Measurements from ENCODE around the gene RAB30. TPM values are rescaled to one million over a fixed set of nuclear protein-coding genes. Genes with fewer than 3 reads are reported as not detected.

RAB30 gene
- total RNA-seq, 1 donor from 2014 or later = 12.3 TPM

DNA sequence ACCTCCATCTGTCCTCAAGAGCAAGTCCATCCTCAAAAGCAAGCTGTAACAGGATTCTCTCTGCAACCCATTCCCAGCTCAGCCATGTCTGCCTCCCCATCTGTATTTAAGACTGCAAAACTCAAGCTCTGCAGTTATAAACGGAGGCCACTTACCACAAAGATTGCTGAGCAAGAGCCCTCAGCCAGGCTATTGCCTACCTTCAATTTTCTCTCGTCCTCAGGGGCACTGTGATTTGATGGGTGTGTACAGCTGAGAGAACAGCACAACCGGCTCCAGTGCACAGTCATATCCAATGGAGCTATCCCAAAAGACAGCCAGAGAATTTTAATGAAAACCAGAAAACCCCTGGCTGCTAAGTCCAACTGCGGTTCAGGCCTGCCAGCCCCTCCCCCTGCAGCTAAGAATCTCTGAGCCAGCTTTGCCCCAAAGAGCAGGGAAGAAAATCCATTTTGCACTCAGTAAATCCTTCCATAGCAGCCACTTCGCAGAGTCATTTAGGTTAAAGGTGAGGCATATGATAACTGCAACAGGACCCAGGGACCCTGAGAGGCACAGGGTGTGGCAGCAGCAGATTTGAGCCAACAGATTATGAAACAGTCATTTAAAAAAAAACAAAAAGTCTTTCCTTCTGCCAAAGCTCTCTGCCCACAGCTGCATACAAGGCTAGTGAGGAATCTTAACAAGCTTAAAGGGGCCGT lies 37.6 kb downstream of the RAB30 start:
- peaks cover 2% of the 10 kb centered on the region for H3K36me3 Mint-ChIP-seq
- peaks cover 22% of the 10 kb centered on the region for H3K4me1 Mint-ChIP-seq
- TF ChIP-seq EZH2phosphoT487 (IDR thresholded peaks at IDR 0.05) = no peak
- no peak for TF ChIP-seq EZH2 (IDR thresholded peaks at IDR 0.05)
- peak overlapping the region; percentile 52 for H3K4me3 Mint-ChIP-seq
- Histone ChIP-seq H3K27ac (no peak overlapping the region), H3K4me2 (peak overlapping the region; percentile 44), H4K20me1 (ENCODE audit: low read depth) (no peaks in the 10 kb centered on the region), H3K36me3 (no peaks in the 10 kb centered on the region), H3K27me3 (no peaks in the 10 kb centered on the region), H3K4me3 (no peak overlapping the region), H3K79me2 (ENCODE audit: low read depth) (no peaks in the 10 kb centered on the region), H3K9ac (no peak overlapping the region), H2AFZ (replicated peaks) (peak overlapping the region; percentile 43), H3K4me1 (peaks cover 11% of the 10 kb centered on the region), H3F3A (ENCODE audit: low read depth) (no peaks in the 10 kb centered on the region), H3K9me3 (ENCODE audit: low read depth) (no peaks in the 10 kb centered on the region)
- H3K9me3 Mint-ChIP-seq = peaks cover 2% of the 10 kb centered on the region
- peaks cover 4% of the 10 kb centered on the region for H3K27me3 Mint-ChIP-seq (ENCODE audit: insufficient read depth, low read depth)
- H3K27ac Mint-ChIP-seq = peak overlapping the region; percentile 70
- DNase-seq (ENCODE audit: low spot score) = peak; percentile 35

DNA sequence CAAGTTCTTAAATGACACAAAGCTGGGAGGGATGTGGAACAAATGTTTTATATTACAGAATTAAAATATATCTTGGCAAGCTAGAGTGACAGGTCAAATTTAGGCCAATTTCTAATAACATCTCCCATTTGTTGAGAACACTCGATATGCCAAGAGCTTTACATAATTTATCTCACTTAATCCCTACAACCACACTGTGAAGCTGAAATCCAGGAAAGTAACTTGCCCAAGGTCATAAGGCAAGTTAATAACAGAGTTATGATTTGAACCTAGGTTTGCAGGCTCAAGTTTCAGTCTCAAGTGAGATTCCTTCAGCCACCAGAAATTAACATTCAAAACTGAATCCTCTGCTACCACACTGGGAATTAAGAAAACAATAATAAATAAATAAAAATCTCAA lies 38.3 kb downstream of the RAB30 start:
- no peaks in the 10 kb centered on the region for H3K9me3 ChIP-seq (ENCODE audit: low read depth)
- Mint-ChIP-seq H3K4me1 (peaks cover 22% of the 10 kb centered on the region), H3K36me3 (peaks cover 2% of the 10 kb centered on the region), H3K9me3 (peaks cover 2% of the 10 kb centered on the region), H3K27me3 (ENCODE audit: insufficient read depth, low read depth) (peaks cover 4% of the 10 kb centered on the region), H3K27ac (no peak overlapping the region), H3K4me3 (no peak overlapping the region)
- no peaks in the 10 kb centered on the region for H3K36me3 ChIP-seq
- no peak overlapping the region for H3K4me2 ChIP-seq
- no peak overlapping the region for H2AFZ ChIP-seq (replicated peaks)
- H3K27me3 ChIP-seq = no peaks in the 10 kb centered on the region
- no peak for DNase-seq (ENCODE audit: low spot score)
- H3K9ac ChIP-seq = no peak overlapping the region
- H3K79me2 ChIP-seq (ENCODE audit: low read depth) = no peaks in the 10 kb centered on the region
- no peaks in the 10 kb centered on the region for H4K20me1 ChIP-seq (ENCODE audit: low read depth)
- H3K4me3 ChIP-seq = no peak overlapping the region
- no peaks in the 10 kb centered on the region for H3F3A ChIP-seq (ENCODE audit: low read depth)
- TF ChIP-seq EZH2phosphoT487 (IDR thresholded peaks at IDR 0.05) (no peak), EZH2 (IDR thresholded peaks at IDR 0.05) (no peak)
- TF ChIP-seq, protein P1, sequence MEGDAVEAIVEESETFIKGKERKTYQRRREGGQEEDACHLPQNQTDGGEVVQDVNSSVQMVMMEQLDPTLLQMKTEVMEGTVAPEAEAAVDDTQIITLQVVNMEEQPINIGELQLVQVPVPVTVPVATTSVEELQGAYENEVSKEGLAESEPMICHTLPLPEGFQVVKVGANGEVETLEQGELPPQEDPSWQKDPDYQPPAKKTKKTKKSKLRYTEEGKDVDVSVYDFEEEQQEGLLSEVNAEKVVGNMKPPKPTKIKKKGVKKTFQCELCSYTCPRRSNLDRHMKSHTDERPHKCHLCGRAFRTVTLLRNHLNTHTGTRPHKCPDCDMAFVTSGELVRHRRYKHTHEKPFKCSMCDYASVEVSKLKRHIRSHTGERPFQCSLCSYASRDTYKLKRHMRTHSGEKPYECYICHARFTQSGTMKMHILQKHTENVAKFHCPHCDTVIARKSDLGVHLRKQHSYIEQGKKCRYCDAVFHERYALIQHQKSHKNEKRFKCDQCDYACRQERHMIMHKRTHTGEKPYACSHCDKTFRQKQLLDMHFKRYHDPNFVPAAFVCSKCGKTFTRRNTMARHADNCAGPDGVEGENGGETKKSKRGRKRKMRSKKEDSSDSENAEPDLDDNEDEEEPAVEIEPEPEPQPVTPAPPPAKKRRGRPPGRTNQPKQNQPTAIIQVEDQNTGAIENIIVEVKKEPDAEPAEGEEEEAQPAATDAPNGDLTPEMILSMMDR (IDR thresholded peaks at IDR 0.05) = no peak
- peaks cover 11% of the 10 kb centered on the region for H3K4me1 ChIP-seq
- H3K27ac ChIP-seq = no peak overlapping the region

DNA sequence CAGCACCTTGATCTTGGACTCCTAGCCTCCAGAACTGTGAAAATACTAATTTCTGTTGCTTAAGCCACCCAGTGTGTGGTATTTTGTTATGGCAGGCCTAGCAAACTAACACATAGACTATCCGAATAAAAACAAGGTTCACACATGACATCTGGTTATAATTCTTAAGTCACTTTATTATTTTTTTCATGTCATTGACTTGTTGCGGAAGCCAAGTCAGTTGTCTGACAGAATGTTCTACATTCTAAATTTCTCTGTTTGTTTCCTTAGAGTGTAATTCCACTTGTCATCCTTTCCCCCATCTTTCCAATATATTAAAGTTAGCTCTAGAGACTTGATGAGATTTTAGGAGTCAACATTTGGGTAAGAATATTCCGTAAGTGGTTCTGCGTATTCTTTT lies 40.6 kb downstream of the RAB30 start:
- peaks cover 3% of the 10 kb centered on the region for H3K27me3 Mint-ChIP-seq (ENCODE audit: insufficient read depth, low read depth)
- H3K4me1 ChIP-seq = peaks cover 11% of the 10 kb centered on the region
- no peak overlapping the region for H3K4me3 Mint-ChIP-seq

More for the DNA sequence above, 40.6 kb downstream of the RAB30 start:
- TF ChIP-seq EZH2 (IDR thresholded peaks at IDR 0.05) (no peak), EZH2phosphoT487 (IDR thresholded peaks at IDR 0.05) (no peak)
- TF ChIP-seq, protein P1 (IDR thresholded peaks at IDR 0.05) = no peak
- no peak overlapping the region for H2AFZ ChIP-seq (replicated peaks)
- no peaks in the 10 kb centered on the region for H3K36me3 ChIP-seq
- H3K4me2 ChIP-seq = no peak overlapping the region
- H4K20me1 ChIP-seq (ENCODE audit: low read depth) = no peaks in the 10 kb centered on the region
- H3K9me3 ChIP-seq (ENCODE audit: low read depth) = no peaks in the 10 kb centered on the region
- no peaks in the 10 kb centered on the region for H3K79me2 ChIP-seq (ENCODE audit: low read depth)
- Mint-ChIP-seq H3K27ac (no peak overlapping the region), H3K9me3 (peaks cover 2% of the 10 kb centered on the region), H3K4me1 (peaks cover 32% of the 10 kb centered on the region), H3K36me3 (peaks cover 2% of the 10 kb centered on the region)
- DNase-seq (ENCODE audit: low spot score) = no peak
- H3K9ac ChIP-seq = no peak overlapping the region
- no peaks in the 10 kb centered on the region for H3K27me3 ChIP-seq
- H3K27ac ChIP-seq = no peak overlapping the region
- H3K4me3 ChIP-seq = no peak overlapping the region
- no peaks in the 10 kb centered on the region for H3F3A ChIP-seq (ENCODE audit: low read depth)

Data from neural progenitor cell (in vitro differentiated cells).